Kidney (tissue), 14 donors: Measurements from ENCODE around the gene FCER1G. TPM values are rescaled to one million over a fixed set of nuclear protein-coding genes. Genes with fewer than 3 reads are reported as not detected.
A peak's percentile ranks its signal among the peaks of the same experiment; 100 is the strongest.

Experiments used
- DNase-seq, 5 donors: peaks; one replicate each; pipeline ENCODE4 v3.0.0-alpha.2; 2013 to 2020
- FAIRE-seq: peaks from 2 replicates; lab custom pipeline; 2012; peaks lifted over from hg19 to GRCh38; lab: Jason Lieb, UNC
- H3K27ac ChIP-seq, 2 donors: one replicate each; pipeline ENCODE4 v1.7.0; 2013; ENCODE audit warnings: low read depth in 2 of 2, low read length in 2 of 2, inconsistent platforms in 1 of 2
- H3K27me3 ChIP-seq: one replicate; pipeline ENCODE4 v1.7.1; 2013; ENCODE audit warnings: low read length, inconsistent platforms; ENCODE audit not compliant: control insufficient read depth, insufficient read depth
- H3K36me3 ChIP-seq, 3 donors: one replicate each; pipeline versions ENCODE4 v1.7.0 to v1.7.1; 2013; ENCODE audit warnings: low read length in 3 of 3, control low read depth in 1 of 3, inconsistent platforms in 1 of 3; ENCODE audit not compliant: insufficient read depth in 3 of 3, control insufficient read depth in 2 of 3
- H3K4me1 ChIP-seq, 3 donors: one replicate each; pipeline versions ENCODE4 v1.7.0 to v1.7.1; 2013; ENCODE audit warnings: low read length in 3 of 3, inconsistent platforms in 1 of 3, low read depth in 1 of 3; ENCODE audit not compliant: control insufficient read depth in 2 of 3, insufficient read depth in 2 of 3
- H3K4me3 ChIP-seq, 3 donors: one replicate each; pipeline versions ENCODE4 v1.7.0 to v1.8.1; 2013; ENCODE audit warnings: low read length in 3 of 3, control low read depth in 1 of 3, inconsistent platforms in 1 of 3
- H3K9ac ChIP-seq, 3 donors: one replicate each; pipeline versions ENCODE4 v1.7.0 to v1.7.1; 2013; ENCODE audit warnings: low read length in 3 of 3, control low read depth in 1 of 3, inconsistent platforms in 1 of 3
- H3K9me3 ChIP-seq, 3 donors: one replicate each; pipeline versions ENCODE4 v1.7.0 to v1.7.1; 2013; ENCODE audit warnings: low read length in 3 of 3, control low read depth in 1 of 3, inconsistent platforms in 1 of 3; ENCODE audit not compliant: control insufficient read depth in 2 of 3, insufficient read depth in 1 of 3
- CTCF ChIP-seq: IDR thresholded peaks from 3 replicates; pipeline ENCODE4 v1.5.1; 2012; ENCODE audit warnings: mild to moderate bottlenecking, moderate library complexity, borderline replicate concordance; ENCODE audit not compliant: insufficient read depth; ENCODE audit errors: extremely low read depth
- intact Hi-C: fragments of 100-400 bp; cut with DNase I; formaldehyde crosslinking; loops from one replicate; pipeline ENCODE4 v1.11.1; 2022
- polyA plus RNA-seq: library from polyadenylated mRNA; stranded (reverse); fragments of 350-450 nt; fragmentation: Illumina TruSeq; extraction: RNeasy Lipid Tissue Mini Kit (QIAGEN cat#74804); gene quantifications from one replicate; pipeline ENCODE4 v1.2.3, GENCODE V29; 2014; ENCODE audit warnings: low read depth, low replicate concordance; ENCODE audit not compliant: insufficient read depth
- total RNA-seq: library from RNA; stranded (reverse); fragmentation: NEBNext Ultra II Directional; extraction: Animal tissue kit (Norgen Biotek cat#: 25700); gene quantifications from one replicate; pipeline ENCODE4 v1.2.1, GENCODE V29; 2021
- donor health status: control.
- donor health status: control.
- donor health status: control.
- donor health status: control.
- donor health status: control.
- donor health status: DM: yes; HTN: yes; CAD: no.
- donor health status: Normal renal cell carcinoma (clear cell type).

Gene FCER1G
- total and polyA plus RNA-seq, 2 donors from 2014 or later, result 38.9 to 43.4 TPM

- Histone ChIP-seq H3K9ac (no peak overlapping the region), H3K27me3 (peaks cover 4% of the 10 kb centered on the region), H3K36me3 (no peaks in the 10 kb centered on the region), H3K4me1 (peaks cover 0 to 6% (median 0%) of the 10 kb centered on the region in 3 donors), H3K4me3 (no peak overlapping the region), H3K27ac (no peak overlapping the region), H3K9me3 (peaks cover 0 to 3% (median 0%) of the 10 kb centered on the region in 3 donors)
- no peak for TF ChIP-seq CTCF
- DNase-seq (peak in 3 of 5 donors; percentile 18 to 34 (median 29)), FAIRE-seq (no peak)
- intact Hi-C loops, result no loop called here
Observed at GRCh38 chr1:161261261-161262235, 46.5 kb downstream of the FCER1G start.

- Histone ChIP-seq H3K27me3 (no peaks in the 10 kb centered on the region), H3K27ac (no peak overlapping the region), H3K9me3 (no peaks in the 10 kb centered on the region), H3K36me3 (no peaks in the 10 kb centered on the region), H3K9ac (no peak overlapping the region), H3K4me1 (no peaks in the 10 kb centered on the region), H3K4me3 (no peak overlapping the region)
- TF ChIP-seq CTCF, result no peak
- DNase-seq (no peak), FAIRE-seq (no peak)
- intact Hi-C loops, result no loop called here
Observed at GRCh38 chr1:161265305-161265704, 50.2 kb downstream of the FCER1G start.

- Histone ChIP-seq H3K27ac (no peak overlapping the region), H3K9me3 (no peaks in the 10 kb centered on the region), H3K27me3 (no peaks in the 10 kb centered on the region), H3K9ac (no peak overlapping the region), H3K36me3 (no peaks in the 10 kb centered on the region), H3K4me3 (no peak overlapping the region), H3K4me1 (no peaks in the 10 kb centered on the region)
- no peak for DNase-seq
- intact Hi-C loops, result no loop called here
- TF ChIP-seq CTCF, result no peak
- FAIRE-seq, result no peak
Observed at GRCh38 chr1:161266202-161266601, 51.1 kb downstream of the FCER1G start.
